DND-41 (cell line): ENCODE measurements around the gene TCF7L2.

Experiments used
- ATAC-seq: fragments of 200-7000 bp; cut with Tn5 transposase; 3 replicates; pipeline ENCODE4 v1.9.1; 2021; ENCODE audit warnings: low read depth; ENCODE audit not compliant: insufficient read depth
- DNase-seq: peaks from one replicate; pipeline ENCODE4 v3.0.0-alpha.2; 2020
- H2AFZ ChIP-seq: 2 replicates; pipeline ENCODE4 v1.6.0; 2012; ENCODE audit warnings: low read depth, low read length
- H3K27ac ChIP-seq: 2 replicates; pipeline ENCODE4 v1.5.1; 2012; ENCODE audit warnings: low read length, inconsistent platforms
- H3K27me3 ChIP-seq: fragments of 200-600 bp; sonication (generic); 2 replicates; pipeline ENCODE4 v1.6.0; 2012; ENCODE audit warnings: low read length, mild to moderate bottlenecking, inconsistent platforms; ENCODE audit not compliant: insufficient read depth, poor library complexity
- H3K36me3 ChIP-seq: 2 replicates; pipeline ENCODE4 v1.5.1; 2012; ENCODE audit warnings: low read length, inconsistent platforms; ENCODE audit not compliant: insufficient read depth
- H3K4me1 ChIP-seq: 2 replicates; pipeline ENCODE4 v1.5.1; 2012; ENCODE audit warnings: mild to moderate bottlenecking, low read length; ENCODE audit not compliant: insufficient read depth
- H3K4me2 ChIP-seq: 2 replicates; pipeline ENCODE4 v1.6.0; 2012; ENCODE audit warnings: mild to moderate bottlenecking, moderate library complexity, low read length, inconsistent platforms; ENCODE audit not compliant: insufficient read depth
- H3K4me3 ChIP-seq, 2 experiments: fragments of 200-600 bp in 1 of 2; shearing (Covaris generic) in 1 of 2; 2 replicates each; pipeline ENCODE4 v1.5.1; 2012 to 2016; ENCODE audit warnings: inconsistent platforms in 2 of 2, low read length in 2 of 2, mild to moderate bottlenecking in 2 of 2, low read depth in 1 of 2, moderate library complexity in 1 of 2
- H3K79me2 ChIP-seq: 2 replicates; pipeline ENCODE4 v1.6.0; 2012; ENCODE audit warnings: low read length, inconsistent platforms; ENCODE audit not compliant: insufficient read depth
- H3K9ac ChIP-seq: 2 replicates; pipeline ENCODE4 v1.6.0; 2012; ENCODE audit warnings: low read depth, mild to moderate bottlenecking, inconsistent platforms, low read length, moderate library complexity
- H3K9me3 ChIP-seq: 2 replicates; pipeline ENCODE4 v1.5.1; 2012; ENCODE audit warnings: low read length, moderate library complexity, mild to moderate bottlenecking, inconsistent platforms; ENCODE audit not compliant: insufficient read depth, severe bottlenecking
- H4K20me1 ChIP-seq: 2 replicates; pipeline ENCODE4 v1.6.0; 2012; ENCODE audit warnings: low read length; ENCODE audit not compliant: insufficient read depth
- EZH2 ChIP-seq: IDR thresholded peaks from 3 replicates; pipeline ENCODE4 v1.6.1; 2012; ENCODE audit warnings: borderline replicate concordance, low read depth, mild to moderate bottlenecking, moderate library complexity, low read length, inconsistent platforms; ENCODE audit not compliant: severe bottlenecking
- TF ChIP-seq, protein P1 (sequence below): IDR thresholded peaks from 2 replicates; pipeline ENCODE4 v1.5.1; 2012; ENCODE audit warnings: borderline replicate concordance, low read length, moderate library complexity, mild to moderate bottlenecking; ENCODE audit not compliant: poor library complexity, severe bottlenecking; ENCODE audit errors: extremely low read depth

The TCF7L2 gene

GRCh38 chr10:113169853-113170460, 219.9 kb downstream of the TCF7L2 start:
- ATAC-seq, result 0 out of 3 replicates have a peak, but pooled peaks have one; percentile 22
- no peak for TF ChIP-seq EZH2
- TF ChIP-seq, protein P1, sequence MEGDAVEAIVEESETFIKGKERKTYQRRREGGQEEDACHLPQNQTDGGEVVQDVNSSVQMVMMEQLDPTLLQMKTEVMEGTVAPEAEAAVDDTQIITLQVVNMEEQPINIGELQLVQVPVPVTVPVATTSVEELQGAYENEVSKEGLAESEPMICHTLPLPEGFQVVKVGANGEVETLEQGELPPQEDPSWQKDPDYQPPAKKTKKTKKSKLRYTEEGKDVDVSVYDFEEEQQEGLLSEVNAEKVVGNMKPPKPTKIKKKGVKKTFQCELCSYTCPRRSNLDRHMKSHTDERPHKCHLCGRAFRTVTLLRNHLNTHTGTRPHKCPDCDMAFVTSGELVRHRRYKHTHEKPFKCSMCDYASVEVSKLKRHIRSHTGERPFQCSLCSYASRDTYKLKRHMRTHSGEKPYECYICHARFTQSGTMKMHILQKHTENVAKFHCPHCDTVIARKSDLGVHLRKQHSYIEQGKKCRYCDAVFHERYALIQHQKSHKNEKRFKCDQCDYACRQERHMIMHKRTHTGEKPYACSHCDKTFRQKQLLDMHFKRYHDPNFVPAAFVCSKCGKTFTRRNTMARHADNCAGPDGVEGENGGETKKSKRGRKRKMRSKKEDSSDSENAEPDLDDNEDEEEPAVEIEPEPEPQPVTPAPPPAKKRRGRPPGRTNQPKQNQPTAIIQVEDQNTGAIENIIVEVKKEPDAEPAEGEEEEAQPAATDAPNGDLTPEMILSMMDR, result no peak
- Histone ChIP-seq H3K27me3 (no peaks in the 10 kb centered on the region), H3K27ac (no peak overlapping the region), H3K9ac (no peak overlapping the region), H3K4me1 (no peaks in the 10 kb centered on the region), H4K20me1 (no peaks in the 10 kb centered on the region; the same call in 1 of the 2 replicates), H3K36me3 (peaks cover 12% of the 10 kb centered on the region; the same call in 1 of the 2 replicates), H3K4me3 (no peak overlapping the region), H3K4me2 (no peak overlapping the region), H3K9me3 (no peaks in the 10 kb centered on the region), H3K79me2 (no peaks in the 10 kb centered on the region), H2AFZ (no peak overlapping the region)
- no peak for DNase-seq

- no peak overlapping the region for H3K27ac ChIP-seq
- no peak for DNase-seq
- no peaks in the 10 kb centered on the region for H3K4me1 ChIP-seq
- H3K27me3 ChIP-seq, result no peaks in the 10 kb centered on the region
- no peak overlapping the region for H3K4me2 ChIP-seq
- no peak overlapping the region for H2AFZ ChIP-seq
- ATAC-seq, result no peak
- no peak overlapping the region for H3K9ac ChIP-seq
- no peak overlapping the region for H3K4me3 ChIP-seq
- no peak for TF ChIP-seq EZH2
- H4K20me1 ChIP-seq, result no peaks in the 10 kb centered on the region
- no peaks in the 10 kb centered on the region for H3K79me2 ChIP-seq
- peaks cover 12% of the 10 kb centered on the region; the same call in 1 of the 2 replicates for H3K36me3 ChIP-seq
- H3K9me3 ChIP-seq, result no peaks in the 10 kb centered on the region
Observed at GRCh38 chr10:113171662-113172061, 221.6 kb downstream of the TCF7L2 start.

GRCh38 chr10:113175176-113175575, 225.1 kb downstream of the TCF7L2 start:
- no peaks in the 10 kb centered on the region for H3K4me1 ChIP-seq
- no peaks in the 10 kb centered on the region for H3K9me3 ChIP-seq
- no peak overlapping the region for H3K4me2 ChIP-seq

More at GRCh38 chr10:113175176-113175575, 225.1 kb downstream of the TCF7L2 start:
- Histone ChIP-seq H4K20me1 (no peaks in the 10 kb centered on the region), H3K4me3 (no peak overlapping the region), H3K27me3 (no peaks in the 10 kb centered on the region), H3K79me2 (no peaks in the 10 kb centered on the region), H3K27ac (no peak overlapping the region), H3K9ac (no peak overlapping the region), H2AFZ (no peak overlapping the region), H3K36me3 (no peaks in the 10 kb centered on the region)
- DNase-seq (no peak), ATAC-seq (no peak)
- TF ChIP-seq, protein P1, result no peak
- TF ChIP-seq EZH2, result no peak
